NB4 (cell line): ENCODE measurements around the gene CEP135.

ENCODE experiments used
- MYC ChIP-seq: IDR thresholded peaks from 2 replicates; pipeline ENCODE4 v1.6.1; 2011; ENCODE audit warnings: low read depth, low read length
- POLR2A ChIP-seq: IDR thresholded peaks from 2 replicates; pipeline ENCODE4 v1.6.1; 2011; ENCODE audit warnings: mild to moderate bottlenecking; ENCODE audit not compliant: insufficient read length; ENCODE audit errors: extremely low read depth
- TF ChIP-seq, protein P1 (sequence below): IDR thresholded peaks from one replicate; pipeline ENCODE4 v1.5.1; 2012; ENCODE audit warnings: low read depth, low read length
- TF ChIP-seq, protein P2 (sequence below): IDR thresholded peaks from 2 replicates; pipeline ENCODE4 v1.6.1; 2011; ENCODE audit warnings: low read depth, low read length

DNA sequence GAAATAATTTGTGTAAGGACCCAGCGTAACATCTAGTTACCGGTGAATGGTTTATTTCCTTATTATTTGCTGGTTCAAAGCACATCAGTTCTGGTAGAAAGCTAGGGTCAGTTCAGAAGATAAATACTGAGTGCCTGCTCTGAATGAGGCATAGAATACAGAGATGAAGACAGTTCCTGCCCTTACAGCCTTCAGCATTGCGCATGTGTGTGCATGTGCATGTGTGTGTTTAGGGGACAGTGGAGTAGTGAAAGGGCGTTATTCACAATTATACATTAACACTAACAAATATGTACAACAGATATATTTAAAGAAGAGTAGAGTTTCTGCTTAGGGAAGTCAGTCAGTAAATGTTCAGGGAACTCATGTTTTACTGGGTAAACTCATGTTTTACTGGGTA lies 29.1 kb downstream of the CEP135 start:
- TF ChIP-seq POLR2A, result no peak
- TF ChIP-seq, protein P1, sequence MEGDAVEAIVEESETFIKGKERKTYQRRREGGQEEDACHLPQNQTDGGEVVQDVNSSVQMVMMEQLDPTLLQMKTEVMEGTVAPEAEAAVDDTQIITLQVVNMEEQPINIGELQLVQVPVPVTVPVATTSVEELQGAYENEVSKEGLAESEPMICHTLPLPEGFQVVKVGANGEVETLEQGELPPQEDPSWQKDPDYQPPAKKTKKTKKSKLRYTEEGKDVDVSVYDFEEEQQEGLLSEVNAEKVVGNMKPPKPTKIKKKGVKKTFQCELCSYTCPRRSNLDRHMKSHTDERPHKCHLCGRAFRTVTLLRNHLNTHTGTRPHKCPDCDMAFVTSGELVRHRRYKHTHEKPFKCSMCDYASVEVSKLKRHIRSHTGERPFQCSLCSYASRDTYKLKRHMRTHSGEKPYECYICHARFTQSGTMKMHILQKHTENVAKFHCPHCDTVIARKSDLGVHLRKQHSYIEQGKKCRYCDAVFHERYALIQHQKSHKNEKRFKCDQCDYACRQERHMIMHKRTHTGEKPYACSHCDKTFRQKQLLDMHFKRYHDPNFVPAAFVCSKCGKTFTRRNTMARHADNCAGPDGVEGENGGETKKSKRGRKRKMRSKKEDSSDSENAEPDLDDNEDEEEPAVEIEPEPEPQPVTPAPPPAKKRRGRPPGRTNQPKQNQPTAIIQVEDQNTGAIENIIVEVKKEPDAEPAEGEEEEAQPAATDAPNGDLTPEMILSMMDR, result no peak
- TF ChIP-seq, protein P2, sequence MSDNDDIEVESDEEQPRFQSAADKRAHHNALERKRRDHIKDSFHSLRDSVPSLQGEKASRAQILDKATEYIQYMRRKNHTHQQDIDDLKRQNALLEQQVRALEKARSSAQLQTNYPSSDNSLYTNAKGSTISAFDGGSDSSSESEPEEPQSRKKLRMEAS, result no peak
- TF ChIP-seq MYC, result no peak
